Activated CD4-positive, alpha-beta T cell treated with anti-CD3 and anti-CD28 coated beads for 1 hour (primary cell): Measurements from ENCODE around the gene IGLON5.

Experiments used
- DNase-seq: peaks from one replicate; pipeline ENCODE4 v3.0.0-alpha.2; 2020

The IGLON5 gene

GRCh38 chr19:51339687-51340656, 28.5 kb downstream of the IGLON5 start:
- peak; percentile 74 for DNase-seq

- no peak for DNase-seq
These were observed 29.6 kb downstream of the IGLON5 start for GRCh38 chr19:51341066-51341465.

DNA sequence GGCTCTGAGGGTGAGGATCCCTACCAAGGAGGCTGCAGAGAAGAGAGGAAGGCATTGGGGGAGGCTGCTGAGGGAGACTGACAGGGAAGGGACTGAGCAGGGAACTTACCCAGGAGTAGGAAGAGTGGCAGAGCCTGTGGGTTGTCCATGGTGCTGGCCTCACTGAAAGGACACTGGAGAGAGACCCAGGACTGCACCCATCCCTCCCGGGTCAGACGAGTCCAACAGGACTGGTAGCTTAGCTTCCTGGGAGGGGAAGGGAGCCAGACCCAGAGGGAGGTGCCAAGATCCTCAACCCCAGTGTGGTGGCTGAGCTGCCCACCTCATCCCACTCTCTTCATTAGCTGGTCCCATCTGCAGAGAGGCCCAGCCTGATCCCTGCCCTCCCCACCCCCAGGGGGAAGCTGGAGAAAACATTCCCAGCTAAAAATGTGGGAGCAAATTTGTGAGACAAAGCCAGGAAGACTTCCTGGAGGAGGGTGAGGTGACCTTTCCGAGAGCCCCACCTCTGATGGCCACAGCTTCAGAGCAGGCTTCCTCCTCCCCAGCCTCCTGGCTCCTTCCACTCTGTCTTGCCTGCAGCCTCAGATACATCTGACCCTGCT, 30.6 kb downstream of the IGLON5 start, which contains the start of gene VSIG10L:
VSIG10L (minus strand) TSS at position 164 of the 605 bp plus-strand sequence; CDS start at position 149, 15 bp downstream.
- no peak for DNase-seq

DNA sequence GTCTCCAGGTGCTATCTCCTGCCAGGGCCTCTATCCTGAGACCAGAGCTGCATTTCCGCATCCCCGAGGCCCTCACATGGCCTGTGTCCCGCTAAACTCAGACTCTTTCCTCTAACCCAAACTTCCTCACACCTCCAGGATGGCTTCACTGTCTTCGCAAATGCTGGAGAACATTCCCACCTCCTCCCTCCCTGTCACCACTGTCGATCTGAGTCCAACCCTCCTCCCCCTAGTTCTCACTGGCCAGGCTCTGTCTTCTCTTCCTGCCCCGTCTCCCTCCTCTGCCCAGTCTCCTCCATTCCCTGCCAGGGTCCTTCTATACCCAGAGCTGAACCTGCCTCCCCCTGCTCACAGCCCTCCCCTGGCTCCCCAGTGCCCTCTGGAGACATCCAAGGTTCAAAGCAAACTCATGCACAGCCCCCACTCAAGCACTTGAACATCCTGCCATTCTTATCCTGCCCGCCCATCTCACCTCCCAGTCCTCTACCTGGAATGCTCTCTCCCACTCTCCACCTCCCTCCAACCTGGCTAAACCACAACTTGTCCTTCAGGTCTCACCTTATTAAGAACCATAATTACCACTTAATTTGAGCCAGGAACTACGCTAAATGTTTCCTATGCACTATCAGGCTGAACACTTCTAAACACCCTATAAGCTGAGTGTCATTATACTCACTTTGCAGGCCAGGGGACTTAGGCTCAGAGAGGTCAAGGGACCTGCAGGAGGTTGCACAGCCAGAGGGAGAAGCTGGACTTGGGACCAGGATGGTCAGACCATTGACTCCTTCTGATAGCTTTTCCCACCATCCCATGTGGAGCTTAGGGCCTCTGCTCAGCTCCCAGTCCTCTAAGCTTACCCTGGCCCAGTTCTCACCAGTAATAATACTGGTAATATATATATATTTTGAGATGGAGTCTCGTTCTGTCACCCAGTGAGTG, 31.5 kb downstream of the IGLON5 start:
- no peak for DNase-seq

DNA sequence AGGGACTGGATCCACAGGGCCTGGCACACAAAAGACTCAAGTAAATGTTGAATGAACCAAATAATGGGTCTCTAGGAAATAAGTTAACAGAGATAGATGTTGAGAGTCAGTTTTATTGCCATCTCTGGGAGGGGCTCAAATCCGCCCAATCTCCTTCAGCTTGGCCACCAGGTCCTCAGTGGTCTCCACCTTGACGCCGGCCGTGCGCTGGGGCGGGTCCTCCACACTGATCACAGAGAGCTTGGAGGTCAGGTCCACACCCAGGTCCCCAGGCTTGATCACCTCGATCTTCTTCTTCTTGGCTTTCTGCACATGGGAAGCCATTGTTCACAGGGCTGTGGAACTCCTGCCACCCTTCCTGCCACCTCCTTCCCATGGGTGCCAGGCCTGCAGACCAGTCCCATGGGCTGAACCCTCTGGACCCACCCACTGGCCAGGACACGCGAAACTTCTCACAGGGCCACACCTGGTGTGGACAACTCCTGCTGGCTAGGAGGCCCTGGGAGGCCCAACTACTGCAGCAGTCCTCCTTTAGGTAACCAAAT, 33.7 kb downstream of the IGLON5 start:
- DNase-seq = no peak

- DNase-seq = no peak
These were observed 35.3 kb downstream of the IGLON5 start for GRCh38 chr19:51346742-51347141.

- DNase-seq = no peak
These were observed 35.9 kb downstream of the IGLON5 start for GRCh38 chr19:51347209-51347928.

- DNase-seq = no peak
These were observed 40.0 kb downstream of the IGLON5 start for GRCh38 chr19:51351266-51351990.

DNA sequence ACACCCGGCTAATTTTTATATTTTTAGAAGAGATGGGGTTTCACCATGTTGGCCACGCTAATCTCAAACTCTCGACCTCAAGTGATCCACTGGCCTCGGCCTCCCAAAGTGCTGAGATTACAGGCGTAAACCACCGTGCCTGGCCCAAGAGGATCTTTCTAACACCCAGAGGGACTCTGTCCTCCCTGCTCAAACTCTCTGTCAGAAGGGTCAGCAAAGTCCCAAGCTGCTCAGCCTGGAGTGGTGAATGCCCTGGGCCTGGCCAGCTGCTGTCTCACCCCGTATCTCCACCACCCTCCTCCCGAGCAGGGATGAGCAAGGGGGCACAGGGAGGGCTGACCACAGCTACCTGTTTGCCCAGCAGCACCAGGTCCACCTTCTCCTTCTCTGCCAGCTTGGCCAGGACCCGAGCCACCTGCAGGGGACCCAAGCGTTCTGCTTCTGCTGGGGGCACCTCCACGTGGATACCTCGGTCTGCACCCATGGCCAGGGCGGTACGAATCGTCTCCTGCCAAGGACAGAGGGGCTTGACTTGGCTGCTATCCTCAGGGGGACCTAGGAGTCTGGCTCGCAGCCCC, 41.4 kb downstream of the IGLON5 start:
- no peak for DNase-seq

GRCh38 chr19:51354103-51354741, 42.8 kb downstream of the IGLON5 start:
- no peak for DNase-seq

GRCh38 chr19:51354742-51355148, 43.3 kb downstream of the IGLON5 start:
- no peak for DNase-seq

GRCh38 chr19:51356159-51356801, 44.8 kb downstream of the IGLON5 start:
- no peak for DNase-seq

DNA sequence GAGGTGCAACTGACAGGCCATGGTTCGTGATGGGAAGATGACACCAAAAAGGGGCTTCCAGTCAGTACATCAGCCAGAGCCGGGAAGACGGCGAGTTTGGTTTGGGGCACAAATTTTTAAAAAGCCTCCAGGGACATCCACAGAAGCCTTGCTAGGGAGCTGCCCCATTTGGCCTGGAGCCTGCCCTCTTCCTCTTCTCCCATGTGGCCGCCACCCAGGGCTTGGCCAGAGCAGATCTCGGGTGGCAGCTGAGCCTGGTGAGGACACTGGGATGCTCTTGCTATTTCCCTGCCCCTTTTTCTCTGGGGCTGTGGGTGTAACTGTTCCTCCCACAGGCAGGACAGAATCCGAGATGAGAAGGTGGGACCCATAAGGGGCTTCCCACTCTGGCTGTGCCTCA, 46.5 kb downstream of the IGLON5 start:
- no peak for DNase-seq

GRCh38 chr19:51359294-51359693, 47.9 kb downstream of the IGLON5 start:
- DNase-seq = no peak

GRCh38 chr19:51361239-51361638, 49.8 kb downstream of the IGLON5 start:
- DNase-seq = no peak

- DNase-seq = no peak
These were observed 53.0 kb downstream of the IGLON5 start for GRCh38 chr19:51364200-51365106.

- DNase-seq = no peak
These were observed 53.9 kb downstream of the IGLON5 start for GRCh38 chr19:51365211-51365964.

DNA sequence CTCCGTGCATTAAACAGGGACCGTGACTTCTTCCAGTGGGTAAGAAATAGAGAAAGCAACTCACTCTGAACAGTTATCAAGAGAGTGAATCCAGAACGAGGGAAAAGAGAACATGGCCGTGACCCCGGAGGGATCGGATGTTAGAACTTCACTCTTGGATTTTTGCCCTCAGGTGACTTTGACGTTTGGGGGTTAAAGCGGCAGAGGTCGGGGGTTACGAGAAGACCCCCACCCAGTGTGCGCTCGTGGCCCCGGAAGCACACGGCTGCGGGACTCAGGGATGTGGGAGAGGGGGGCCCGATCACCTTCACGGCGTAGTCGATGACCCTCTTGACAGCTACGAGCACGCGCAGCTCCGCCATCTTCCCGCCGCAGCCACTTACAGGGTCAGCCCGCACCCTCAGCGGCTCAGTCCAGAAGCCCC, 54.5 kb downstream of the IGLON5 start, which contains the start of gene ETFB:
ETFB (minus strand) TSS at position 424 of the 424 bp plus-strand sequence; CDS start at position 362, 62 bp downstream.
- no peak for DNase-seq
